ENCODE results near the gene HOXB8.

- TF ChIP-seq CTCF (IDR thresholded peaks at IDR 0.05) = no peak
- TF ChIP-seq POLR2AphosphoS5 (IDR thresholded peaks at IDR 0.05; ENCODE audit: low read depth, low read length) = no peak; the same call in 1 of the 2 replicates
Observed at GRCh38 chr17:48567646-48568354, 47.3 kb downstream of the HOXB8 start.
